ENCODE results near the gene AFAP1L2. TPM values are rescaled to one million over a fixed set of nuclear protein-coding genes. Genes with fewer than 3 reads are reported as not detected.
A peak's percentile ranks its signal among the peaks of the same experiment; 100 is the strongest.

The AFAP1L2 gene
- polyA plus RNA-seq, 1 experiment: 0.07 TPM

DNA sequence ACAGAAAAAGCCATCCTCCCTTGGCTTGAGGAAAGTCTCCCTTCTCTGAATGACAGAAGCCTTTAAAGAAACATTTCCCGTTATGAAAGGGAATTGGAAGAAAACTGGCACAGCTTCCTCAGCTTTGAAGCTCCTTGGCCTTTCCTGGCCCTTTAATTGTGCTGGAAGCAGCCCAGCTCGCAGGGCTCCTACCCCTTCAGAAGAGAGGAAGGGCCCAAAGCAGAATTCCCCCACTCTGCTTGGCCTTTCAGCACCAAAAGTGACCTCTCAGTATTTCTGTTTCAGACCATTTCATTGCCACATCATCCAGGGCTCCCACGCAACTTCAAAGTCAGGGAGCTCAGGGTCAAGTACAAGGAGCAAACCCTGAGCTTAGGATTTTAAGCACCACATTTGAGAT is 4.2 kb downstream of the AFAP1L2 start:
- no peaks in the 10 kb centered on the region; the same call in 1 of the 2 replicates for H3K9me3 ChIP-seq (ENCODE audit: control insufficient read depth, insufficient read depth, low read length)
- H3K4me3 ChIP-seq (ENCODE audit: low read depth, low read length): no peak overlapping the region
- DNase-seq (ENCODE audit: low read depth, low spot score): no peak
- TF ChIP-seq, protein P1, sequence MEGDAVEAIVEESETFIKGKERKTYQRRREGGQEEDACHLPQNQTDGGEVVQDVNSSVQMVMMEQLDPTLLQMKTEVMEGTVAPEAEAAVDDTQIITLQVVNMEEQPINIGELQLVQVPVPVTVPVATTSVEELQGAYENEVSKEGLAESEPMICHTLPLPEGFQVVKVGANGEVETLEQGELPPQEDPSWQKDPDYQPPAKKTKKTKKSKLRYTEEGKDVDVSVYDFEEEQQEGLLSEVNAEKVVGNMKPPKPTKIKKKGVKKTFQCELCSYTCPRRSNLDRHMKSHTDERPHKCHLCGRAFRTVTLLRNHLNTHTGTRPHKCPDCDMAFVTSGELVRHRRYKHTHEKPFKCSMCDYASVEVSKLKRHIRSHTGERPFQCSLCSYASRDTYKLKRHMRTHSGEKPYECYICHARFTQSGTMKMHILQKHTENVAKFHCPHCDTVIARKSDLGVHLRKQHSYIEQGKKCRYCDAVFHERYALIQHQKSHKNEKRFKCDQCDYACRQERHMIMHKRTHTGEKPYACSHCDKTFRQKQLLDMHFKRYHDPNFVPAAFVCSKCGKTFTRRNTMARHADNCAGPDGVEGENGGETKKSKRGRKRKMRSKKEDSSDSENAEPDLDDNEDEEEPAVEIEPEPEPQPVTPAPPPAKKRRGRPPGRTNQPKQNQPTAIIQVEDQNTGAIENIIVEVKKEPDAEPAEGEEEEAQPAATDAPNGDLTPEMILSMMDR (IDR thresholded peaks at IDR 0.05; ENCODE audit: low read depth, low read length): no peak
- H3K27ac ChIP-seq (ENCODE audit: low read depth, low read length): peak overlapping the region; percentile 11
- H3K27me3 ChIP-seq (ENCODE audit: control insufficient read depth, insufficient read depth, low read length): peaks cover 69% of the 10 kb centered on the region
- POLR2A ChIA-PET: no interaction called here
- CTCF ChIA-PET: no interaction called here

GRCh38 chr10:114399576-114399975 is 4.7 kb downstream of the AFAP1L2 start:
- POLR2A ChIA-PET: no interaction called here
- TF ChIP-seq, protein P1 (IDR thresholded peaks at IDR 0.05; ENCODE audit: low read depth, low read length): no peak

DNA sequence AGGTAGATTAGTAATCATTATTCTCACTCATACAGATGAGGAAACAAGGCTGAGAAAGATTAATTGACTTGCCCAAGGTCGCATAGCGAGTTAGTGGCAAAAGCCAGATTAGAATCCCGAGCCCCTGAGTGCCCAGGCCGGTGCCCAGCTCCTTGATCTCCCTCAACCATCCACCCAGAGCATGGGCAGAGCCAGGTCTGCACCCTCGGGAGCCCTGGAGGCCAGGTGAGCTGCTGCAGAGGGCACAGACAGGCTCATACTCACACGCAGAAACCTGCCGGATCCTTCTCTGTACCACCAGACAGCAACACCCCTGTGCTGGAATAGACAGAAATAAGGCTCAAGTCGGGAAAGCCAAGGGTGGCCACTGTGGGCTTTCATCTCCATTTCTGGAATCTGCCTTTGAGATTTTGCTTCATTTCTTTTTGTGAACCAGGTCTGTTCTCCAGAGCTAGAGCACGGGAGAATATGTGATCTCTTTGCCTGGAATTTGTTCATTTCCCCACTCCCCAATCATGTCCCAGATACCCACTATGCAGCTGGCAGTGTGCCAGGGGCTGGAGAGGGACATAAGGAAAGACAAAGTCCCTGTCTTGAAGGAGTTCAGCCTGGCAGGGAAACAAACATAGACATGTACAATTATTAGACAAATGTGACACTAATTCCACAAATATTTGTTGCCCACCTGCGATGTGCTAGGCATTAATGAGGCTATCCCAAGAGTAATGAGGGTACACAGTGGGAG is 5.5 kb downstream of the AFAP1L2 start:
- no peak overlapping the region for H3K4me3 ChIP-seq (ENCODE audit: low read depth, low read length)
- POLR2A ChIA-PET: no interaction called here
- CTCF ChIA-PET: no interaction called here
- no peaks in the 10 kb centered on the region; the same call in 1 of the 2 replicates for H3K9me3 ChIP-seq (ENCODE audit: control insufficient read depth, insufficient read depth, low read length)
- no peak overlapping the region for H3K27ac ChIP-seq (ENCODE audit: low read depth, low read length)
- TF ChIP-seq, protein P1 (IDR thresholded peaks at IDR 0.05; ENCODE audit: low read depth, low read length): no peak
- DNase-seq (ENCODE audit: low read depth, low spot score): no peak
- peaks cover 63% of the 10 kb centered on the region for H3K27me3 ChIP-seq (ENCODE audit: control insufficient read depth, insufficient read depth, low read length)

More at GRCh38 chr10:114399576-114399975, 4.7 kb downstream of the AFAP1L2 start:
- H3K27ac ChIP-seq (ENCODE audit: low read depth, low read length): no peak overlapping the region
- DNase-seq (ENCODE audit: low read depth, low spot score): no peak
- H3K27me3 ChIP-seq (ENCODE audit: control insufficient read depth, insufficient read depth, low read length): peaks cover 68% of the 10 kb centered on the region
- H3K9me3 ChIP-seq (ENCODE audit: control insufficient read depth, insufficient read depth, low read length): no peaks in the 10 kb centered on the region; the same call in 1 of the 2 replicates
- CTCF ChIA-PET: no interaction called here
- no peak overlapping the region for H3K4me3 ChIP-seq (ENCODE audit: low read depth, low read length)

- Histone ChIP-seq H3K27ac (ENCODE audit: low read depth, low read length) (no peak overlapping the region), H3K27me3 (ENCODE audit: control insufficient read depth, insufficient read depth, low read length) (peaks cover 53% of the 10 kb centered on the region), H3K9me3 (ENCODE audit: control insufficient read depth, insufficient read depth, low read length) (no peaks in the 10 kb centered on the region), H3K4me3 (ENCODE audit: low read depth, low read length) (no peak overlapping the region)
- TF ChIP-seq, protein P1 (IDR thresholded peaks at IDR 0.05; ENCODE audit: low read depth, low read length): no peak
- ChIA-PET POLR2A (no interaction called here), CTCF (interaction anchor here (0.6 to 1.4 kb wide), 2 partner anchors 40 to 149 kb away, joined by 3 to 4 read pairs; no protein-coding TSS in a partner anchor)
- DNase-seq (ENCODE audit: low read depth, low spot score): no peak
Measured at GRCh38 chr10:114397651-114398145, 6.6 kb downstream of the AFAP1L2 start.

GRCh38 chr10:114396464-114396863 is 7.8 kb downstream of the AFAP1L2 start:
- Histone ChIP-seq H3K9me3 (ENCODE audit: control insufficient read depth, insufficient read depth, low read length) (no peaks in the 10 kb centered on the region), H3K4me3 (ENCODE audit: low read depth, low read length) (no peak overlapping the region), H3K27ac (ENCODE audit: low read depth, low read length) (no peak overlapping the region), H3K27me3 (ENCODE audit: control insufficient read depth, insufficient read depth, low read length) (peaks cover 46% of the 10 kb centered on the region)
- DNase-seq (ENCODE audit: low read depth, low spot score): no peak
- TF ChIP-seq, protein P1 (IDR thresholded peaks at IDR 0.05; ENCODE audit: low read depth, low read length): no peak
- POLR2A ChIA-PET: no interaction called here
- CTCF ChIA-PET: interaction anchor here (1.4 kb wide), 1 partner anchor 41 kb away, joined by 4 read pairs; no protein-coding TSS in a partner anchor

Measured in AG04450 (cell line).